GM04504 (cell line): ENCODE data around the gene AP1M2.

Source experiments
- DNase-seq: peaks from one replicate; pipeline ENCODE4 v3.0.0-alpha.2; 2012; ENCODE audit warnings: low read depth

AP1M2 gene

DNA sequence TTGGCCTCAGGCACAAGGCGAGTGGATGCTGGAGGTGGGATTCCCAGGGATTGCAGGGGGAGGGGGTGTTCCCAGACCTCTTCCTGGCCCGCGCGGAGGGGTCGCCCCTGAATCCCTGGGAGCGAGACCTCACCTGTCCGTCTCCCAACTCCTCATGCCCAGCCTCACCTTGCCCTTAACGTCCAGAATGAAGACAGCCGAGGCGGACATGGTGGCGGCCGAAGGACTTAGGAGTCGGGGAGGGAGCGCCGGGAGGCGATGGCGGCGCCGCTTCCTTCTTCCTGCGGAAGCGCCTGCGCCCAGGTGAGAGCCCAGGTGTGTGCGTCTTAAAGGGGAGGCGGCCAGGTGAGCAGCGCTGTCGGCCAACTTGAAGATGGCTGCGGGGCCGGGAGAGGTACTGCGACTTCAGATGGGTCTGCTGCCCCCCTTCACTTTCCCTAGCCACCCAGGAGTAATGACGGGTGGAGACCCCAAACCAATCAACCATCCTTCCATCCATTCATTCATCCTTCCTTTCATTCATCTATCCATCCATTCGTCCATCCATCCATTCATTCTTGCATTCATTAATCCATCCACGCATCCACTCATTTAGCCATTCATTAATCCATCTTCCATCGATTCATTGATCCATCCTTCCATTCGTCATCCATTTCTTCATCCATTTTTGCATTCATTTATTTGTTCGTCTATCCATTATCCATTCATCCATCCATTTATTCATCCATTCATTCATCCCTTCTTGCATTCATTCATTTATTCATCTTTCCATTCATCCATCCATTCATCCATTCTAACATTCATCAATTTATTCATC, at the start of gene AP1M2:
Gene AP1M2 (minus strand): TSS at position 291 of the 817 bp plus-strand sequence. CDS start 81 bp downstream, at position 210.
- DNase-seq: no peak

DNA sequence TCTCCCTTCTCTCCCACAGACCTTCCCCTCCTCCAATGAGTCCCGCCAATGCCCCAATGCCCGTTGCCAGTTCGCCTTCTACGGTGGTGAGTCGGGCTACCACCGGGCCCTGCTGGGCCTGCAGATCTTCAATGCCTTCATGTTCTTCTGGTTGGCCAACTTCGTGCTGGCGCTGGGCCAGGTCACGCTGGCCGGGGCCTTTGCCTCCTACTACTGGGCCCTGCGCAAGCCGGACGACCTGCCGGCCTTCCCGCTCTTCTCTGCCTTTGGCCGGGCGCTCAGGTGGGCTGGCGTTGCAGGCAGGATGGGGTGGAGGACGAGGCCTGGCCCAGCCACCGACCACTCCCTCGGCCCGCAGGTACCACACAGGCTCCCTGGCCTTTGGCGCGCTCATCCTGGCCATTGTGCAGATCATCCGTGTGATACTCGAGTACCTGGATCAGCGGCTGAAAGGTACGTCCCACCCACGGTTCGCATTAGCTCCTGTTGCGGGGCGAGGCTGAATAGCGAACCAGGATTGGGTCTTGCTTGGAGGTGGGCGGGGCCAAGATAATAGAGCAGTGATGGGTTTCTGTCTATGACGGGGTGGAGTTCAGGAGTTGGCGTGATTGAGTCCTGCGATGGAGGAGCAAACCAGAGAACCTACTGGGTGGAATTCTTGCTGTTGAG, 49.3 kb upstream of the AP1M2 start:
- no peak for DNase-seq

DNA sequence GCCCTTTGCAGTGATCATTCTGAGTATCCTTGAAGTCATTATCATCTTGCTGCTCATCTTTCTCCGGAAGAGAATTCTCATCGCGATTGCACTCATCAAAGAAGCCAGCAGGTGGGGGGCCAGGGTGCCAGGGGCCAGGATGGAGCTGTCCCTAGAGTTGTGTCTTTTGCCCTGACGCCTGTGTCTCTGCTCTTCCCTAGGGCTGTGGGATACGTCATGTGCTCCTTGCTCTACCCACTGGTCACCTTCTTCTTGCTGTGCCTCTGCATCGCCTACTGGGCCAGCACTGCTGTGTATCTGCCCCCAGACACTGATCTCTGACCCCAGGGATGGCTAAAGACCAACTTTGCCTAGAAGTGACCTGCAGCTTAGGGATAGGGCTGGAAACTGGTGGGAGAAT, 47.9 kb upstream of the AP1M2 start:
- no peak for DNase-seq

DNA sequence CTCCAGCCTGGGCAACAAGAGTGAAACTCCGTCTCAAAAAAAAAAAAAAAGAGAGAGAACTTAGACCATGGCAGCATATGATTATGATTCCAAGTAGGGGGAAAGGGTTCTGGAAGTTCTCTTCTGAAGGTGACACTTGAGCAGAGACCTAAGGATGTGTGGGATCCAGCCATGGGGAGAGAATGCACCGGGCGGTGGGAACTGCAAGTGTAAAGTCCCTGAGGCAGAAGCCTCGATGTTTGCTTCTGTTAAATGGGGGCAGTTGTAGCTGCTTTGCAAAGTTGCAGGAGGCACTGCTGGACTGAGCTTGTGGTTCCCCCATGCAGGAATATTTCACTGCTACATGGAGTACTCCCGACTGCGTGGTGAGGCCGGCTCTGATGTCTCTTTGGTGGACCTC, 47.3 kb upstream of the AP1M2 start:
- no peak for DNase-seq

DNA sequence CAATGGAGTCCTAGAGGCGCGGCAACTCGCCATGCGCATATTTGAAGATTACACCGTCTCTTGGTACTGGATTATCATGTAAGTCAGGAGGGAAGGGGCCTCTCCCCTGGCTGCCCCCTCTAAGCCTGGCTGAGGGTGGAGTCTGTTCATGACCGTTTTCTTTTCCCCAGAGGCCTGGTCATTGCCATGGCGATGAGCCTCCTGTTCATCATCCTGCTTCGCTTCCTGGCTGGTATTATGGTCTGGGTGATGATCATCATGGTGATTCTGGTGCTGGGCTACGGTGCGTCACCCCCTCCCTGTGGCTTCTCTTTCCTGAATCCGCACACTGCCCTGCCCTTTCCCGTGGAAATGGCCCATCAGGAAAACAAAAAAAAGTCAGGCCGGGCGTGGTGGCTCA, 44.8 kb upstream of the AP1M2 start:
- no peak for DNase-seq

DNA sequence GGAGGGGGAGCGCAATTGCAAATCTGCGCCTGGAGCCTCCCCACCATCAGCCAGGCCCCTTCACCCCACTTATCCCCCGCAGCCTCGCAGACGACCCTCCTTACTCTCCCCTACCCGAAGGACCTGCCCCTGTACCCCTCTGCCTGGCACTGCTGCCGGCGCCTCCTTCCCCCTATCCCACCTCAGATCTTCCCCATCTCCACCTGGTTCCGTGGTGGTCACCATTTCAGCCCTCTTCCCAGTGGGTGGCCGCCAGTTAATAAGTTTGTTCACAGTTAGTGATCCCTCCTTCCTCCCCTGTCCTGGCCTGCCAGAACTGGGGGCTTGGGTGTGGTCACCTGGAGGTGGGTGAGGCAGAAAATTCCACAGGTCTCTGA, 38.6 kb upstream of the AP1M2 start:
- DNase-seq: no peak

DNA sequence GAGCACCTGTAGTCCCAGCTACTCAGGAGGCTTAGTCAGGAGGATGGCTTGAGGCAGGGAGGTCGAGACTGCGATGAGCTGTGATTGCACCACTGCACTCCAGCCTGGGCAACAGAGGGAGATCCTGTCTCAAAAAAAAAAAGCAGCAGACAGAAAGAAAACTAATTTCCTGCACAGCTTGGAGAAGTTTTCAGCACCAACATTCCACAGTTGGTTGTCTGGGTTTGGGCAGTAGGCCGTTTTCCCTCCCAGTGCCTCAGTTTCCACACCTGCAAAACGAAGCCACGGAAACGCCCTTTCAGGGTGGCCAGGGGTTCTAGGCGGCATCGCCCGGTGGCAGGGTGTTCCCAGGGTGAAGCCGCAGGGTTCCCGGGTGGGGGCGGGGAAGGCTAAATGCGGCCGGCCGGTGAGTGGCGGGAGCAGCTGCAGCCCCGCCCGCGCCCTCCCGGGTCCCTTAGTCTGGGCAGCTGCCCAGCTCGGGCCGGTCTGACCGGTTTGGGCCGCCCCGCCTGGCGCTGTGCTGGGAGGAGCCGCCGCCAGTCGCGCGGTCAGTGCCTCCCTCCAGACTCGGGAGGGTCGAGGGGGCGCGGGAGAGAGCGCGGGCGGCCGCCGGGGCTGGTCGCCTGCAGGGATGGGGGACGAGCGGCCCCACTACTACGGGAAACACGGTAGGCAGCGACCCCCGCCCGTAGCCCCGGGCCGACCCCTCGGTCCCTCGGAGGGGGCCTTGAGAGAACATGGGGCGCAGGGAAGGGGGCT, 38.1 kb upstream of the AP1M2 start, which contains the start of gene SLC44A2:
Gene SLC44A2 (plus strand): TSS at position 551 of the 759 bp plus-strand sequence. CDS start 81 bp downstream, at position 632.
- peak; percentile 35 for DNase-seq

DNA sequence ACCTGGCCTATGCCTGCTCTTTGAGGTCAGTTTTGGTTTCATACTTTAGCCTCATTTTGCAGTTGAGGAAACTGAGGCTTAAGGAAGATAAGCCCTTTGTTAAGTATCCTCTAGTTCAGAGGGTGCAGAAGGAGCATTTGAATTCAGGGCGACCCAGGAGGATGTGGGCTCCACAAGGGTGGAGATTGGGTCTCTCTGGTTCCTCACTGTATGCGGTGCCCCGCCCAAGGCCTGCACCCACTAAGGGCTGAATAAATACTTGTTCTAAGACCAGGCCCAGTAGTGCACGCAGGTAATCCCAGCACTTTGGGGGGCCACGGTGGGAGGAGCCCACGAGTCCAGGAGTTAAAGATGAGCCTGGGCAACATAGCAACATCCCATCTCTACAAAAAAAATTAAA, 37.5 kb upstream of the AP1M2 start:
- no peak for DNase-seq

DNA sequence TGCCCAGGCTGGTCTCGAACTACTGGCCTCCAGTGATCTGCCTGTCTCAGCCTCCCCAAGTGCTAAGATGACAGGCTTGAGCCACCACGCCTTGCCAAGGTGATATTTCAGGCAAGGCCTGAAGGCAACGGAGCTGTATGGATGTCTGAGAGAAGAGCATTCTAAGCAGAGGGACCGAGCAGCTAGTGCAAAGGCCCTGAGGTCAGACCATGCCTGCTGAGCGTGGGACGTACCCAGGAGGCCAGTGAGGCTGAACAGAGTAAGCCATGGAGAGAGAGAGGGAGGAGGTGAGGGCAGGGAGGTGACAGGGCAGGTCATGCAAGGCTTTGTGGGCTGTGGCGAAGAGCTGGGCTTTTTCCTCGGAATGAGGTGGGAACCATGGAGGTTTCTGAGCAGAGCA, 34.9 kb upstream of the AP1M2 start:
- no peak for DNase-seq

DNA sequence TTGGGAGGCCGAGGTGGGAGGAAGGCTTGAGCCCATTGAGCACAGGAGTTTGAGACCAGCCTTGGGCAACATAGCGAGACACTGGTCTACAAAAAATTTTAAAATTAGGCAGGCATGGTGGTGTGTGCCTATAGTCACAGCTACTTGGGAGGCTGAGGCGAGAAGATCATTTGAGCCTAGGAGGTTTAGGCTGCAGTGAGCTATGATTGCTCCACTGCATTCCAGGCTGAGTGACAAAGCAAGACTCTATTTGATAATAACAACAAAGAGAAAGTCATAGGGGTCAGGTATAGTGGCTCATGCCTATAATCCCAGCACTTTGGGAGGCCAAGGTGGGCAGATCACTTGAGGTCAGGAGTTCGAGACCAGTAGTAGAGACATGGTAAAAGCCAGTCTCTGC, 33.7 kb upstream of the AP1M2 start:
- no peak for DNase-seq

DNA sequence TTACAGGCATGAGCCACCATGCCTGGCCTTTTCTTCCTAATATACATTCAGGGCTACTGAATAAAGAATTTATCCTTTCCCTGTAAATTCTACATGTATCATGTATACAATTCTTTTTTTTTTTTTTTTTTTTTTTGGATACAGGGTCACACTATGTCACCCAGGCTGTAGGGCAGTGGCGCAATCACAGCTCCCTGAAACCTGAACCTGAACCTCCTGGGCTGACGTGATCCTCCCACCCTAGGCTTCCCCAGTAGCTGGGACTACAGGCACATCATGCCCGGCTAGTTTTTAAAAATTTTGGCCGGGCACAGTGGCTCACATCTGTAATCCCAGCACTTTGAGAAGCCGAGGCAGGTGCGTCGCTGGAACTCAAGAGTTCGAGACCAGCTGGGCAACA, 31.7 kb upstream of the AP1M2 start:
- DNase-seq: no peak

DNA sequence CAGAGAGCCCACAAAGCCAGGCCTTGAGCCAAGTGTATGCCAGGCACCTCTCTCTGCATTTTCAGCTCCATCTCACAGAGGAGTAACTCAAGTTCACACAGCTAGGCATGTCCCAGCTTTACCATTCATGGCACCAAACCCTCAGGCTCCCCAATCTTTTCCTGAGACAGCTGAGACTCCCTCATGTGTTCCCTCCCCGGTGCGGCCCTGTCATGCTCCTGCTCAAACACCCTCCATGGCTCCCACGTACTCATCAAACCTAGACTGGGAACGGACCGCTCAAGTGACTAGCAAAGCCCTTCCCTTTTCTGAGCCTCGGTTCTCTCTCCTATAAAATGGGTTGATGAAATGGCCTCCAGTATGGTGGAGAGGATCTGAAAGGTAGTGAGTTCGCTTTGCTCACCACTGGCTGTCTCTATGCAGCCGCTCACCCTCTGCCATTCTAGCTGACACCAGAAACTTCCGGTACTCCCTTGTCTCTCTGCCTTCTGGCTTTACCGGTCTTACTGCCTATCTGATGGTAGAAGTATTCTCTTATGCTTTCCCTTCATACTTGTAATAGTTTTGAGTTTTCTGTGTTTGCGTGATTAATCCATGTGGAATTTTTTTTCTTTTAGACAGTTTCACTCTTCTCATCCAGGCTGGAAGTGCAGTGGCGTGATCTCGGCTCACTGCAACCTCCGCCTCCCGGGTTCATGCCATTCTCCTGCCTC, 30.5 kb upstream of the AP1M2 start:
- peak; percentile 66 for DNase-seq

DNA sequence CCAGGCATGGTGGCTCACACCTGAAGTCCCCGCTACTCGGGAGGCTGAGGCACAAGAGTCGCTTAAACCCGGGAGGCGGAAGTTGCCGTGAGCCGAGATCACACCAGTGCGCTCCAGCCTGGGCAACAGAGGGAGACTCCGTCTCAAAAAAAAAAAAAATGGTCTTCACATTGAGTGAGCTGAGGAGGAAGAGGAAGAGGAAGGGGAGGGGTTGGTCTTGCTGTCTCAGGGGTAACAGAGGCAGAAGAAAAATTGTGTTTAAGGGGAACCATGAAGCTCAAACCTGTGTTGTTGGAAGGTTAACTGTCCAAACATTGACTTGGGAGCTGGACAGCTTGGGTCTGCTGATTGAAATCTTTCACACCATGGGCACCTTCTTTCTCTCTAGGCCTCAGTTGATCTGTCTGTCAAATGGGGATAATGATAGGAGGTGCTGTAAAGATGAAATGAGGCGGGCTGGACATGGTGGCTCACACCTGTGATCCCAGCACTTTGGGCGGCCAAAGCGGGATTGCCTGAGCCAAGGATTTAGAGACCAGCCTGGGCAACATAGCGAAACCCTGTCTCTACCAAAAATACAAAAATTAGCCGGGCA, 28.4 kb upstream of the AP1M2 start:
- DNase-seq: no peak

DNA sequence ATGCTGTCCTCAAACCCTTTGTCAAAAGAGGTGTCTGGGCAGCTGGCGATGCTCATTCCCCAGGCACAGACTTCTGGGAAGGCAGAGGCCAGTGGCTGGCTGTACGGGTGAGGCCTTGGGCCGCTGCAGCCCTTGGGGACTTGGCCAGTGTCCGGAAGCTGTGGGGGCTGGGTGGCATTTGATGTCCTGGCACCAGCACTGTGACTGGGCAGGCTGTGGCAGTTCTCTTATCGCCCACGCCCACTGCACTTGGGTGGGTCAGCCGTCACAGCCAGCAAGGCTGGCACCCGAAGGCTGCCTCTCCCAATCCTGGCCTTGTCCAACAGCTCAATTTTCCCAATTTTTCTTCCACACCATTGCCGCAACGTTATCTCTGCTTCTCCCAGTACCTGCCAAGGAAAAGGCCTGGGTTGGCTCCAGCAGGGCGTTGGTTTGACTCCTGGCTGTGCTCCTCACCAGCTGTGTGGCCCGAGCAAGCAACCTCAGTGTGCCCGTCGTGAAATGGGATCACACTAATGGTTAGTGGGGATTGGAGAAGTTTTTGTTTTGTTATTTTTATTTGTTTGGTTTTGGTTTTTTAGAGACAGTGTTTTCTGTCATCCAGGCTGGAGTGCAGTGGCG, 25.5 kb upstream of the AP1M2 start:
- no peak for DNase-seq

DNA sequence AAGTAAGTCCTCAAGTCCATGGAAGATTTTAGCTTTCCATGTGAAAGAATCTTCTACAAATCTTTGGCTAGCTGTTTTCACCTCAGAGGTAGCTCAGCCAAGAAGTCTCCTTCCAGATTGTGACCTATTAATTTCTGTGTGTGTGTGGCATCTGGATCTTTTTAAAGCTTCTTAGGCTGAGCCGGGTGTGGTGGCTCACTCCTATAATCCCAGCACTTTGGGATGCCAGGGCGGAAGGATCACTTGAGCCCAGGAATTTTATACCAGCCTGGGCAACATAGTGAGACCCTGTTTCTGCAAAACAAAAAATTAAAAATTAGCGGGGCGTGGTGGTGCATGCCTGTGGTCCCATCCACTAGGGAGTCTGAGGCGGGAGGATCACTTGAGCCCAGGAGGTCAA, 24.8 kb upstream of the AP1M2 start:
- no peak for DNase-seq

DNA sequence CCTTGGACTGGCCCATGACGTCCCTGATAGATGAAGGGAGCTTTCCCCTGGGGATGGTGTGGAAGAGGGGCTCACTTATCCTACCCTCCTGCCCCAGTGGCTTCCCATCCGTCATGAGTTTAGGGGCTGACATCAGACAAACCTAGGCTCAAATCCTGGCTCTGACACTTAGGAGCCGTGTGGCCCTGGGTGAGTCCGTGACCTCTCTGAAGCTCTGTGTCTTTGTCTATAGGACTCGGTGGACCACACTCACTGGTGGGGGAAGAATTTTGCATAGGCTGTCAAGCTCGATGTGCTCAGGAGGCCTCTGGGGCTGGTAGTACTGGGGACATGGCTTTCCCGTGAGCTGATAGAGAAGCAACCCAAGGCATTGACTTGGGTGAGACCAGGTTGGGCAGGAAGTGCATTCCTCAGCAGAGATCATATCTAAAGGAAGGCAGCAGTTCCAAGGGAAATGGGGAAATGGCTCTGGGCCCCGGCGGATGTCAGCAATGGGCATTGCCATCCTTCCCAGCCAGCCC, 17.4 kb upstream of the AP1M2 start:
- DNase-seq: no peak

DNA sequence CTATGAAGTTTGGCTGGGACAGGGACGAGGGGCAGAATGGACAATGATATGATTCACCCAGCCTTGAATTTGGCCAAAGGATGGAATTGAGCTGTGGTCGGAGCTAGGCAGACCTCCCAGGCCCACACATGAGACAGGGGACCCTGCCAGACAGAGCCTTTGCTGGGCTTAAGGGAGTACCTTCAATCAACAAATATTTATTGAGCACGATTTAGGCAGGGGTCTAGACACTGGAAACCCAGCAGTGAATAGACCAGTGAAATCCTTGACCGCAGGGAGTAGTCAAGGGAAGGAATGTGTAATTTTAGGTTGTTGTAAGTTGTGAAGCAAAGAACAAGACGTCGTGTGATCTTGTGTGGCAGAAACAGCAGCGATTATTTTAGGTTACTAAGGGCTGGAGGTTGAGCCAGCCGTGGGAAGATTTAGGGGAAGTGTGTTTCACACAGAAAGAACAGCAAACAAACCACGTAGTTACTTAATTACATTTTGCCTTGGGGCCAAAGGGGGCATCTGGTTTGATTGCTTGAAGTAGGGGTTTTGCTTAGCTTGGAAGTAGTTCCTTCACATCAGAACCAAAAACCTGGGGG, 16.9 kb upstream of the AP1M2 start:
- DNase-seq: no peak

DNA sequence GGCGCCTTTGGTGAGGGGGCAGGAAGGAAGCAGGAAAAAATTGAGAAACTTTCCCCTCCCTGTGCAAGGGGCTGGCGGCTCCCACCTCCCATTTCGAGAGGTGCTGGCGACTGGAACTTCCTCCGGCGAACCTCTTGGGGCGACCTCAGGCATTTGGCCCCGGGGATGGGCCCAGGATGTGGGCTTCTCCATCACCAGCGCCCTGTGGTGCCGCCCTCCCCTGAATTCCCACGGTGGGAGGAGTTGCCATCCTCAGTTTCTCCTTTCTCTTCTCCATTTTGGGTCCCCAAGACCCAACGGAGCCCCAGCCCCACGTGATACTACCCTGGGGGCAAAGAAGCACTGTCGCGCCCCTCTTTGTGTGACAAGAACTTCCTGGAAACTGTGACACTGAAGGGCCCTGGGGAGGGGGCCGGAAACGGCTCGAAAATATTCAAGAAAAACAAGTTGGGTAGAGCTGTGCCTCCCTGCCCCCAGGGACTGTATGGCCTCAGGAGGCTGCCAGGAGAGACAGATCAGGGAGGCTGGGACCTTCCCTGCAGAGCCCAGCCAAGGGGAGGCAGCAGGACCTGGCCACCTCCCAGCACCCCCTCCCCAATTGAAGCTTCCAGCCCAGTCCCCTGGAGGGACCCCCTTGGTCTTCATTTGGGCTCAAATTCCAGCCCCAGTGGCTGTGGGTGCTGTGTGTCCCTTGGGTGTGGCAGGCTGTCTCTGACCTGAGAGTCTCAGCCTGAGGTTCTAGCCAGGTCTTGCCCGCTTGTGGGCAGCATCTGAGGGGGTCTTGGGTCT, 16.2 kb upstream of the AP1M2 start:
- no peak for DNase-seq

DNA sequence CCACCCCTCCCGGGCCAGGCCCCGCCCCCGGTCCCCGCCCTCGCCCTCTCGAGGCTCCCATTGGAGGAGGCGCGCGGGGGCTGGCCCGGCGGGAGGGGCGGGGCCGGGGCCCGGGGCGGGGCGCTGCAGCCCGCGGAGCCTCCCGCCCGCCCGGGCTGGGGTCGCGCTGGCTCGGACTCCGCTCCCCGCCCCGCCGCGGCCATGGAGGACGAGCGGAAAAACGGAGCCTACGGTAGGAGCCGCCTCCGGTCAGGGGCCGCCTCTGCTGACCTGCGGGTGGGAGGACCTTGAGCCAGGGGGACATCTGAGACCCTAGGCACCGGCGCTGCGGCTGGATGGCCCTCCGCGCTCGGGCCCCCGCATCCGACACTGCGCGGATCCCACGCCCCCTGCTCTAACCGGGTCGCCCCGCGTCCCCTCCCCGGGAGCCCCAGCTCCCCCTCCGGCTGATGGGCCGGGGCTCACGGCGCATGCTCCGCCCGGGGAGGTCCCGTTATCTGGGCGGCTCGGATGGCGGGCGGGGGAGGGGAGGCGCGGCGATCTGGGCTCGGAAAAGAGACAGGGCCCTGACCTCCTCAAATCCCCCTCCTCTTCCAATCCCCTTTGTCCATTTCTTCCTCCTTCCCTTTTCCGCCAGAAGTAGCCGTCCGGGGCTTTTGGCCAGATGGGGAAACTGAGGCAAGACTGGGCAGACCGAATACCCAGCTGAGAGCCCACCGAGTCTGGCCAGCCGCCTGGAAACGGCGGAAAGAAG, 15.4 kb upstream of the AP1M2 start:
- DNase-seq: peak; percentile 39
